ENCODE data around the gene ABHD12.
"Not testable (repeated sequence)": the region's sequence is repeated elsewhere in the genome, so short reads cannot be mapped to it uniquely, and the experiment has no call there.

ABHD12 gene

DNA sequence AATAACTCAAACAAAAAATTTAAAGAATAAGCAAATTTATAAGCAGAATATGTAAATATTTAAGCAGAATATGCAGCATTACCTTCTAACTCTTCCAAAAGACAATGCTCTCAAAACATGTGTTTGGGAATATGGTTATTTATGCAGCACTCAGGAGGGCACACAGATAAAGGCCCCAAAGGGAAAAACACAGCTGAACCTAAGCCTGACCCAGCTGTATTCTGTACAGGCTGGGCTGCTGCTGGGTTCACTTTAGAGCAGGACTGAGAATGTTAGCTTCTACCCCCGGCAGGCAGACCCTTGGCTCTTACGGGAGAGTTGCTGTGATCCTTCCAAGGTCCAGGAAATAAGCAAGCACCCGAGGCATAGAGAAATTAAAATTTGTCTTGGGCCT, 37.3 kb downstream of the ABHD12 start:
- no peak for DNase-seq

GRCh38 chr20:25352746-25353145, 37.9 kb downstream of the ABHD12 start:
- no peak for DNase-seq

GRCh38 chr20:25351024-25351360, 39.6 kb downstream of the ABHD12 start:
- DNase-seq: no peak

- DNase-seq: no peak
Observed at GRCh38 chr20:25346349-25346748, 44.3 kb downstream of the ABHD12 start.

DNA sequence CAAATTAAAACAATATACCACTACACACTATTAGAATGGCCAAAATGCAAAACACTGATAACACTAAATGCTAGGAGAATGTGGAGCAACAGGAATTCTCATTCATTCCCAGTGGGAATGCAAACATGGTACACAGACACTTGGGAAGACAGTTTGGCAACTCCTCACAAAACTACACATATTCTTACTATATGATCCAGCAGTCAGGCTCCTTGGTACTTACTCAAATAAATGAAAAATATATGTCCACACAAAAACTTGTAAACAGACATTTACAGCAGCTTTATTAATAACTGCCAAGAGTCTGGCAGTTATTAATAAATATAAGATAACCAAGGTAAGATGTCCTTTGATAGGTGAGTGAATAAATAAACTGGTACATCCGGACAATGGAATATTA, 44.9 kb downstream of the ABHD12 start:
- DNase-seq: no peak

DNA sequence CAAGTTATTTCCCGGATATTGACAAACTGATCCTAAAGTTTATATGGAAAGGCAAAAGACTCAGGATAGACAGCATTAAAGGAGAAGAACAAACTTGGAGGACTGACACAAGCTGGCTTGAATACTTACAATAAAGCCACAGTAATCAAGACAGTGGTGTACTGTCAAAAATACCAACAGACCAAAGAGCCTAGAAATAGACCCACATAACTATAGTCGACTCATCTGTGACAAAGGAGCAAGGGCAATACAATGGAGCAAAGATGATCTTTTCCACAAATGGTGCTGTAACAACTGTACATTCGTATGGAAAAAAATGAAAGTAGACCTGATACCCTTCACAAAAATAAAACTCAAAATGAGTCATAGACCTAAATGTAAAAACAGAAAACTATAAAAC, 46.0 kb downstream of the ABHD12 start:
- no peak for DNase-seq

DNA sequence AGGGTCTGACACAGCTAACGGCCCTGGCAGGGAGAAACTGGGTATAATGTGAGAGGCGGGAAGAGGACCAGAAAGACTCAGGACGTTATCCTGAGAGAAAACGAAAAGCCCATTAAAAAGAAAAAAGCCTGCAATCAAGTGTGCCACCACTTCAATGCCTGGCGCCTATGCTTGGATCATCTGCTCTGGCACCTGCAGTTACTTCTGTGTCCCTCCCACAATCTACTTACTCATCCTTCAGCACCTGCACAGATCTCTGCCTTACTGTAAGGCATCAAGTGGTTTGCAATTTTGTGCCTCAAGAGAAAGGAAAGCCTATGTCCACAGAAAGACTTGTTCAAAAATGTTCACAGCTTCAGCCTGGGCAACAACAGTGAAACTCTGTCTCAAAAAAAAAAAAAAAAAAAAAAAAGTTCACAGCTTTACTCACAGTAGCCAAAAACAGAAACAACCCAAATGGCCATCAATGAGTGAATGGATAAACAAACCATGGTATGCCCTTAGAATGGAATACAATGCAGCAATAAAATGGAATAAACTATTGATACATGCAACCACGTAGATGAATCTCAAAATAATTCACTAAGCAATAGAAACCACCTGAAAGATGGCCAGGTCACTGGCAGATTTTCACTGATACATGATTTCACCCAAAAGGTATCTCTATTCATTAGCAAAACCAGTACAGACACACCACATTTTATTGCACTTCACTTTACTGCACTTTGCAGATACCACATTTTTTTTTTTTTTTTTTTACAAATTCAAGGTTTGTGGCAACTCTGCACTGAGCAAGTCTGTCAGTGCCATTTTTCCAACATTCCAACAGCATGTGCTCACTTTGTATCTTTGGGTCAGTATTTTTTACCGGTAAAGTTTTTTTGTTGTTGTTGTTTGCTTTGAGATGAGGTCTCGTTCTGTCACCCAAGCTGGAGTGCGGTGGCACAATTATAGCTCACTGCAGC, 48.6 kb downstream of the ABHD12 start:
- DNase-seq: no peak

DNA sequence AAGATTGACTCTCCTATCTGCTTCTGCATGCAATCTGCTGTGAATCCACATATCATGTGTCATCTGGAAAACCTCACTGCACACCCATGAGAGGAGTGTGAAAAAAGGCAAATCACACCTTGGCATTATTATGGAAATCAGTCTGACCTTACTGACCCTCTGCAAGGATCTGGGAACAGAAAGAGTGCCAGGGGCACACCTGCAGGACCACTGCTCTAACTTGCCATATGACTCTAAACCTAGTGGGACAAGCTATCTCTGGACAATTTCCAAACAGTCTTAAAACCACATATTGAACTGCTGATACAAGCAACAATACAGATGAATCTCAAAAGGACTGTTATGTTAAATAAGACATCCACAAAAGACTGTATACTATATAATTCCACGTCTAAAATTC, 50.3 kb downstream of the ABHD12 start:
- no peak for DNase-seq

DNA sequence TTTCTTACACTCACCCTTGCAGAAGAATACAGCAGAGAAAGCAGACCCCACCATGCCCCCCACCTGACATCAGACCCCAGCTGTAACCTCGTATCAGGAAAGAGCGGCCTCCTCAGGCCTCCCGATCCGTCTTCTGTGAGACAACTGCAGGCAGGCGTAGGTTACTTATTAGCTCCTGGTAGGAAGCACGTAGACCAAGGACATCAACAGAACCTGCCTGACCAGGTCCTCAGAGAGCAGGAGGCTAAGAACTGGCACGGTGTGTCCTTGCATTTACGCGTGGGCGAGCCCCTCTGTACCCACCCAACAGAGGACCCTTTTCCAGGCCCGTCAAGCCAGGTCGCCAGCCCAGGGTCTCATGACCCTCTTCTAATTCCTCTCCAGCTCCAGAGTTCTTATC, 51.0 kb downstream of the ABHD12 start:
- DNase-seq: no peak

DNA sequence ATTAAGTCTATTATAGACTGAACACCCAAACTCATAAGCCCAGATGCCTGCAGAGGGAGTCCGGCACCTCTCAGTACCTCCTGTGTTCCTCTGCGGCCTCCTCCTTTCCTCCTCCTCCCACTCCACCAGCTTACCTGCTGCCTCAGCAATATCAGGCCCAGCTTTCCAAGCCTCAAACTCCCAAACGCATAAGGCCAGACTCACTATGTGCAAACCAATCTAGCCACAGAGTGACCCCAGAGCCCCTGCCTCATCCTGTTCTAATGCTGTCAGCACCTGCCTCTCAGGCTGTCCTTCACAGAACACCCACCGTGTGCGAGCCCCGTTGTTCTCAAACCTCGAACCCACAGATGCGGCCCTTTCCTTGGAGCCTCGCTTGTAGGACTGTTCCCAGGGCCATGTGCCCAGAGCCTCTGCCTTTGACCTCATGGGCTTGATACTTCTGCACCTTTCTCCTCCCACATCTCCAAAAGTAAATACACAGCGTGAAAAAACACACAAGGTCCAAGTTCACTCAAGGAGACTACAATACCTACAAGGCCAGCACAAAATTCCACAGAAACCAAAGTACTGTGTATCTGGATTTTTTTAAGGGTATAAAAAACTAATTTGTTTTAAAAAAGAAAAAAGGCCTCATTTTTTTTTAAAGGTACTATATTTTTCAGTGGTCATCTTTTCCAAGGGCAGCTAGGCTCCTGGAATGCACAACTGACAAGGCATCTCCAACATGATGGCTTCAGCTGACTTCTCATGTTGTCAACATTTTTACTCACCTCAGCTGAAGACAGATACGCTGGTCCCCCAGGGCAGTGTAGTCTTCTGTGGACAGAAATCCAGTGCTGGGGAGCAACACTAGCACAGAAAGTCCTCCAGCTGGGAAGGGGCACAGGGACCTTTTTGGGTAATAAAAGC, 52.3 kb downstream of the ABHD12 start:
- DNase-seq: no peak

GRCh38 chr20:25336561-25337422, 53.8 kb downstream of the ABHD12 start:
- peak; percentile 63 for DNase-seq

DNA sequence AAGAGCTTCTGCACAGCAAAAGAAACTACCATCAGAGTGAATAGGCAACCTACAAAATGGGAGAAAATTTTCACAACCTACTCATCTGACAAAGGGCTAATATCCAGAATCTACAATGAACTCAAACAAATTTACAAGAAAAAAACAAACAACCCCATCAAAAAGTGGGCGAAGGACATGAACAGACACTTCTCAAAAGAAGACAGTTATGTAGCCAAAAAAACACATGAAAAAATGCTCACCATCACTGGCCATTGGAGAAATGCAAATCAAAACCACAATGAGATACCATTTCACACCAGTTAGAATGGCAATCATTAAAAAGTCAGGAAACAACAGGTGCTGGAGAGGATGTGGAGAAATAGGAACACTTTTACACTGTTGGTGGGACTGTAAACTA, 55.7 kb downstream of the ABHD12 start:
- not testable (repeated sequence) for DNase-seq

GRCh38 chr20:25328954-25329498, 61.6 kb downstream of the ABHD12 start:
- DNase-seq: no peak

GRCh38 chr20:25327521-25328235, 63.0 kb downstream of the ABHD12 start:
- DNase-seq: no peak

DNA sequence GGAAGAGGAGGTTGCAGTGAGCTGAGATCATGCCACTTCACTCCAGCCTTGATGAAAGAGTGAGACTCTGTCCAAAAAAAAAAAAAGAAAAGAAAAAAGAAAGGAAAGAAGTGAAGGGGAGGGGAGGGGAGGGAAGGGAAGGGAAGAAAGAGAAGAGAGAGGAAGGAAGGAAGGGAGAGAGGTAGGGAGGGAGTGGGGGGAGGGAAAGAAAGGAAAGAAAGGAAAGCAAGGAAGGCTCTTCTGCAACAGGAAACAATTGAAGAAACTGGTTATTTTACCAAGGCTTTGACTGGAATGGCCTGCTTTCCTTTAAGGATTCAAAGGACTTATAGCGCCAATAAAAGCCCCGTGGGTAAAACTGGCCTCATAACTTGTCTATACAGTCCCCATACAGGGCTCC, 64.6 kb downstream of the ABHD12 start:
- DNase-seq: no peak

GRCh38 chr20:25325073-25325472, 65.6 kb downstream of the ABHD12 start:
- no peak for DNase-seq

- peak; percentile 55 for DNase-seq
Observed at GRCh38 chr20:25324412-25324811, 66.2 kb downstream of the ABHD12 start.

DNA sequence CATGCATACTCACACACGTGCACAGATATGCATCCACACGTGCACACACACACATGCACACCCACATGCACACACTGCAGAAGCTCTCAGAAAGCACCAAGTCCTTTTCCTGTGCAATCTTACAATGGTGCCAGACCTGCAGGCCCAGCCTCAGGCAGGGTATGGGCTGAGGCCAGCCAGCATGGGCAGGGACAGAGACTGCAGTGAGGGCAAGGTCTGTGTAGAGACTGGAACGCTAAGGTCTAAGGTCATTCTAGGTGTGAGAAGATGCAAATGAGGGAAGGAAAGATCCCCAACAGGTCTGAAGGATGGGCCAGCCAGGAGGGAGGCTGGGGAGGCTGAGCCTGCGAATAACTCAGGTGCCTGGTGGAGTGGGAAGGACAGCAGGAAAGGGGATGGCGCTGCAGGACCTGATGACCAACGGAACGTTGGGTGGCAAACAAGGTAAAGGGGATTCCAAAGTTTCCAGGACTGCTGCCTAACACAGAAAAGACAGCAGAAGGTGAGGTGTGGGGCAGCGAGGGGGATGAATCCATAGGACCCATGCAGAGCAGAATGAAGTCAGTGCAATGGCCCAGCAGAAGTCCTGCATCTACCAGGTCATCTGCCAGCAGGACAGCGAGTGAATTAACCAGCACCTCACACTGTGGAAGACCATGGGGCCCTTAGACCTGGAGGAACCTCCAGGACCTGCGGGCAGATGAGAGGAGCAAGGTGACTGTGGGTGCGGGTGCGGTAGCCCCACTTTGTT, 67.0 kb downstream of the ABHD12 start:
- DNase-seq: no peak

GRCh38 chr20:25321991-25322390, 68.6 kb downstream of the ABHD12 start:
- DNase-seq: no peak

- DNase-seq: peak; percentile 35
Observed at GRCh38 chr20:25321262-25321831, 69.3 kb downstream of the ABHD12 start.

Data from hematopoietic multipotent progenitor cell treated with erythropoietin and hydrocortisone succinate and interleukin-3 and kit ligand, for 4 days (in vitro differentiated cells).